ENCODE measurements around the gene TMEM47. TPM values are rescaled to one million over a fixed set of nuclear protein-coding genes. Genes with fewer than 3 reads are reported as not detected.

The TMEM47 gene
- total RNA-seq = 32.6 and 209 TPM in 2 replicates

DNA sequence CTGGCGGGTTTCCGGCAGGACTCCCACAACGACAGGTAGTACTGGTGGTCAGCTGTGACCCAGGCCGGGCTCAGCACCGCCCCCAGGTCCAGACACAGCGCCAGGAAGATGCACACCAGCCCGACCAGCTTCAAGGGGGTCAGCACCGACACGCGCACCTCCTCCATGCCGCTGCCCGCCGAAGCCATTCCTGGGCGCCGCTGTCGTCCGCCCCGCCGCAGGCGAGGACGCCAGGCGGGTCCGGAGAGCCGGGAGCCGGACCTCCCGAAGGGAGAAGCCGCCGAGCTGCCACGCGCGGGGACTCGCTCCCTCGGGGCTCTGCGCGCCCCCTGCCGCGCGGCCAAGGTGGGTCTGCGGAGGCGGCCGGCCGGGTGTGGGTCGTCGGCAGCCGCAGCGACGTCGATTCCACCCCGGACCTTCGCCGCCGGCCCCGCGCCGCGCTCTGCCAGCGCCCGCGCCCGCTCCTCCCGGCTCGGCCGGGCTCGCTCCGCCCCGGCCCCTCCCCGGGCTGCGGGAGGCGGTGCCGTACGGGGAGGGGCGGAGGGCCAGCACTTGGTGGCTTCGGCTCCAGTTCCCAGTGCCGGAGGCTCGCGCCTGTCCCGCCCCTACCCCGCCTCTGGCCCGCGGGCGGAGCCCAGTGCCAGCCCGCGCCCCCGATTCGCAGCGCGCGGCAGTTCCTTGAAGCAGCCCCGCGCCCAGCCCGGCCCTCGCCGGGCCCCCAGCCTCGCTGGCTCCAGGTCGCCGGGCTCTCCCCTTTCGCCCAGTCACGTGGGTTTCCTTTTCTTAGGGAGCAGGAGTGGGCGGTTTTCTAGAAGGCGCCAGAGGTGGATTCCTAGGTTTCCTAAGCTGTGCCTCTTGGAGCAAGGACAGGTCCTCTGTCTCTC lies at the start of gene TMEM47:
Gene TMEM47 (minus strand): TSS at position 444 of the 884 bp plus-strand sequence. CDS start 256 bp downstream, at position 188.
- DNase-seq (ENCODE audit: low read depth) = peak; percentile 55

- no peak for DNase-seq (ENCODE audit: low read depth)
Observed at GRCh38 chrX:34687095-34687494, 30.0 kb upstream of the TMEM47 start.

DNA sequence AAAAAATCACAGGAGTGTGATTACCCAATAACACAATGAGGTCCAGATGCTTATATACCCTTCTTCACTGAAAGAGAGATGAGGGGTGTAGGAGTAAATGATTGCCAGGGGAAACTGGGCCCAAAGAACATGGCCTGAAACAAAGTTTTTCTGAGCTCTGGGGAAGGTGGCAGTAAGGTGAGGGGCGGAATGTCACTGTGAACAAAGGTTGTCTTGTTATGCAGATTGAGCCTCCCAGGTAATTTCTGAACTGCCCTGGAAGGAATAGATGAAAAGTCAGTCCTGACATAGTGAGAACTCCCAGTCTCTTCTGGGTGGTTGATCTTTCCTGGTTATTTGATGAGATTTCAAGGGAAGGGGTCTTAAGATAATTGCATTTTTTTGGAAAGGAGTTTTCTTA lies 2.5 kb upstream of the TMEM47 start:
- no peak for DNase-seq (ENCODE audit: low read depth)

GRCh38 chrX:34658326-34658725 lies 1.2 kb upstream of the TMEM47 start:
- DNase-seq (ENCODE audit: low read depth) = no peak

DNA sequence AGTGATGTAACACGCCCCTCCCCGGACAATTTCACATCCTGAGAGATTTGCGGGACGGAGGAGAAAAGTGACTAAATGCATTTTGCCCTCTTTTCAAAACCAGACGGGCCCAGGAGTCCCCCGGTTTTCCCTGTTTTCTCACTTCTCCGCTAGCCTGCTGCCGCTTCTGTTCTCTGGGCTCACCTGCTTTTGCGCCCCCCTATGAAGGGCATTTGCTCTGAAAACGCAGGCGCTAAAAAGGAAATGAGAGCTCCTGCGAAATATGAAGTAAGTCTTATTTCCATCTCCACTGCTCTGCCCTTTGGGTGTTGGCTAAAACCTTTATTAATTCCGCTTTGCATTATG lies 613 bp upstream of the TMEM47 start:
- DNase-seq (ENCODE audit: low read depth) = no peak

DNA sequence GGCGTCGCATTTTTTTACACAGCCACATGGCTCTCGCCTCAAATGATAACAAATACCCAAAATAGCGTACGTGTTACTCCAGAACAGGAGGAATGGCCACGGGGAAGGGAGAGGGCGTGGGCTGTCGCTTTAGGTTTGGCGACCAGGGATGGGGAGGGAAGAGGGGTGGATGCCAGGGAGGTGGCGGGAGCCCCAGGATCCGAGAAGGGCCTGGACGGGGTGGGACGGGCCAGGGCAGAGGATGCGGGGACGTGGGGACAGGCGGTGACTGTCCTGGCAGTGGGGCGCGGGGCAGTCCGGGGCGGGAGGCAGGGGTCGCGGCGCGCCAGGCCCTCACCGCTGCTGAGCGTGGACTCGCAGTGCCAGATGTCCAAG lies 631 bp downstream of the TMEM47 start:
- DNase-seq (ENCODE audit: low read depth) = no peak

DNA sequence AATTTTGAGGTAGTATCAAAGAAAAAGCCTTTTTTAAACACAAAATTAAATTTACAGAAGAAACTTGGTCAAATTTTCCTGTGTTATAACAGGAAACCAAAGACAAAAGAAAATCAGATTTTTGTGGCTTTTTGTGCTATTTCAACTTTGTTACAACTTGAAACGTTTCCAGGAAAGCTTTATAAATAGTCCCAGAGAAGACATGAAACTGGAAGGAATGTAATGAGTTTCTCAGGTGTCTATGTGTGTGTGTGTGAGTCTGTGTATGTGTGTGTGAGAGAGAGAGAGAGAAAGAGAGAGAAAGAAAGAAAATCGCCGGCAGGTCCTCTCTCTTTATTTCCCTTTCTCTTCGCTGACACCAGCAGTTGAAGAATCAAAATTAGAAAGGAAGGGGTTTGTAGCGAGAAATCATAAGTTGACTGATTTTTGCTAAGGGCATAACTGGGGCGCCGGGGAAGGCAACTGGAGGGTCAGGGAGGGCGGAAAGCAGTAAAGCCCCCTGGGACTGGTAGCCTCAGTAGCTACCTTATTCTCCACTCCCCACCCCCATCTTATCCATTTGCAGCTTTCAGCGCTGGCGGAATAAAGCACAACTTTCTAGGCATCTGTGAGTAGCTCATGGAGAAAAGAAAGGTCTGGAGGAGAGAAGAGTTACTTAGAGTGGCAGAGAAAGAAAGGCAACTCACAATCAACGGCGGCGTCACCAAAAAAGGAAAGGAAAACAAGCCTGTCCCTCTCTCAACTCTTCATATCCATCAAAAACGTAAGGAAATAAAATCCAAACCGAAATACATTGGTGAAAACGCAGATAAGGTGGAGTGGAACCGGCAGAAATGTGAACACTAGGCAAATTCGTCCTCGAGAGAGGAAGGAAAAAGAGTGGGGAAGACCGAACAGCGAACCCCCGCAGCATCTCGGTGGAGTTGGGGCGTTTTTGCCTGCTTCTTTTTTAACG lies 1.3 kb downstream of the TMEM47 start:
- peak; percentile 16 for DNase-seq (ENCODE audit: low read depth)

DNA sequence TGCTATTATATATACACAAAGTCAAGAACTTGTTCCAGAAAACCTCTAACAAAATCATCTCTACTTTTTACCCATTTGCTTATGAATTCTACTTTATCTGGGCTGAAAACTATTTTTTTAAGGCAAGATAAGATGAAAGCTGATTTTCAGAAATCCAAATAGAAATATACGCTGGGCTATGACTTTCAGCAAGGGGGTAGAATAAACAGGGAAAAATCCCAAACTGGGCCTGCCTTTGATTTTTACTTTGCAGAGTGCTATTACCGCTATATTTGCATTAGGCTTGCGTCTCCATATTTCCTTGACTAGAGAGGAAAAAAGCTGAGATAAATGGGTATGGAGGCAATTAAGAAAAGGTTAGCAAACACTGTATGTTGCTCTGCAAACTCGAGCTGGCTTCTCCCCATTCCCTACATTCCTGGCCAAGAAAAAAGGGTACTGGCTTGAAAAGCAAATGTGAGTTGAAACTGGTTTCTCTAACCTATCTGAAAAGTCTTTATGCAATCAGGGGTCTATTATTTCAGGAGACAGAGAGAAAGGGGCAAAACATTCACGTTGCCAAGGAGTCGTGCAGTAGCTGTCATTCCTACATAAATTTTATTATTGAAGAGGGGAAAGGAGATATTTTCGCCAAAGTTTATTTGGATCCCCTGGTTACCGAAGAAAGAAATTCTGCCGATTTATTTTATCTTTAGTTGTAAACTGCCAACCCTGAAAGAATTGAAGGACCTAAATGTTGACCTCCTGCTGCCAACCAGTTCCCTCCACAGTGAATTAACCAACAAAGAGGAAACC lies 2.2 kb downstream of the TMEM47 start:
- no peak for DNase-seq (ENCODE audit: low read depth)

DNA sequence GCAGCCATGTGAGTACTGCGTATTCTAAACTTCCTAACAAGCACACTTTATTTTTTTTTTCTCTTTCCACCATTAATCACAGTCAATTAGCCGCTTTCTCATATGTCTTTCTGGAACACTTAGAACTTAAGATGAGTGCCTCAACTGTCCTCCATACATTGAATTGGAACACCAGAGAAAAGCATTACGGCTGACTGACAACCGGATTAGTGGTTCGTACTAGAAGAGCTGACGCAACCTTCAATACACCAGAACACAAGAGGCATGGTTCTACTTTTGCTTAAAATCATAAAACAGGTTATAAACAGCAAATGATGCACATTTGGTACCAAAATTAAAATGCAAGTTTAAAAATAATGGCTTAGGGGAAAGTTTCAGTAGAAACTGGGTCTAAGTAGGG lies 3.3 kb downstream of the TMEM47 start:
- DNase-seq (ENCODE audit: low read depth) = no peak

DNA sequence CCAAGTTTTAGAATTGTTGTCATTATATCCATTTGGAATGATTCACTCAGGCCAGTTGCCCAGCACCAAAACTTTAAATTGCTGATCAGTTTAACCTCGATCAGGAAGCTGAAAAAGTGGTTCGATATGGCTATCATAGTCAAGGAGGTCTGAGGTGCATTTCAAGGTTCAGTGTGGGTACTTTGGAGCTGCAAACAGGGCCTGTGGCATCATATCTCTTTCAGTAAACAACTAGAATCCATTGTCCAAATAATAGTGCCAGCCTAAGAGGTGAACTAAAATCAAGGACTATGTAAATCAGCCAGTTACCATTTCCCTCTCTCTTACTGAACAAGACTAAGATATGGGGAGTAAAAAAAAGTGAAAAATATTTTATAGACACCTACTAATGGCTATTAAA lies 14.2 kb downstream of the TMEM47 start:
- no peak for DNase-seq (ENCODE audit: low read depth)

- DNase-seq (ENCODE audit: low read depth) = peak; percentile 59
Observed at GRCh38 chrX:34638116-34638515, 19.0 kb downstream of the TMEM47 start.

GRCh38 chrX:34634349-34634748 lies 22.7 kb downstream of the TMEM47 start:
- no peak for DNase-seq (ENCODE audit: low read depth)

- DNase-seq (ENCODE audit: low read depth) = no peak
Observed at GRCh38 chrX:34632384-34632783, 24.7 kb downstream of the TMEM47 start.

DNA sequence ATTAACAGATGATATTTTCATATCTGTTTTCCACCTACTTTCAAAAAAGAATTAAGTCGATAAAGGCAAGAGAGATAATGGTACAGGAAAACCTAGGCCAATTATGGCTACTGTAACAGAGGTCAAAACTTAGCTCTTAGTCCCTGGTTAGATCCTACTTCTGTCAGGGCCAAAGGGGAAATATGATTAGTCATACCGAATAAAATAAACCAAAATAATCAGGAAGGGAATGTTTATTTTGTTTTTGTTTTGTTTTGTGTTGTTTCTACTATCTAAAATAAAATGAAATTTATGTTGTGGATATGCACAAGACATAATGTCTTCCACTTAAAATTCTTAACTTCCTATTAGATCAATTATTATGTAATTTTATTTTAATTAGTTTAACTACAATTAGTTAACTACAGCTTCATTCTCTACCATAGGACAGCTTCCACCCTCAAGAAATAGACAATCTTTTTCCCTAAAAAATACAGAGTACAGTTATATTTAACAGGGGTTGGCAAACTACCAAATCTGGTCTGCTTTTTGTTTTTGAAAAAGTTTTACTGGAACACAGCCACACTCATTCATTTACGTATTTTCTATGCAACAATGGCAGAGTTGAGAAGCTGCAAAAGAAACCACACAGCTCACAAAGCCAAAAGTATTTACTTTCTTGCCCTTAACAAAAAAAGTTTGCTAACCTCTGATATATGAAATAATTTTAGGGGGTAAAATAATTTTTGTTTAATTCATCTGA lies 25.4 kb downstream of the TMEM47 start:
- DNase-seq (ENCODE audit: low read depth) = no peak

GRCh38 chrX:34629572-34629971 lies 27.5 kb downstream of the TMEM47 start:
- DNase-seq (ENCODE audit: low read depth) = peak; percentile 93

- no peak for DNase-seq (ENCODE audit: low read depth)
Observed at GRCh38 chrX:34624416-34624815, 32.7 kb downstream of the TMEM47 start.

- DNase-seq (ENCODE audit: low read depth) = no peak
Observed at GRCh38 chrX:34619920-34620319, 37.2 kb downstream of the TMEM47 start.

DNA sequence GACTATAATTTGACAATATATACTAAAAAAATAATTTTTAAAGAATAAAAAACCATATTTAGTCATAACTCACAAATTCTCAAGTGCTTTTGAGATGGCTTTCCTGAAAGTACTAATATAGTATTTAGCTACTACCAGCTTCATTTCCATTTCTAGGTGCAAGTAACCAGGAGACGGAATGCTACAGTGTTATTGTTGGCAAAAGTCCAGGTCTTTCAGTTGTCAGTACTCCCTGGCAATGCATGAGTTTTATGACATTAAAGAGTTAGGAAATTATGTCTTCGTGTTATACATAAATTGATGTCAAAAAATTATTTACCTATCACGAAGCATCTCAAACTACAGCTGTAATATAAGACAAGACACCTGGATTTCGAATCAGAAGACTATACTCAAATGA lies 45.0 kb downstream of the TMEM47 start:
- peak; percentile 59 for DNase-seq (ENCODE audit: low read depth)

DNA sequence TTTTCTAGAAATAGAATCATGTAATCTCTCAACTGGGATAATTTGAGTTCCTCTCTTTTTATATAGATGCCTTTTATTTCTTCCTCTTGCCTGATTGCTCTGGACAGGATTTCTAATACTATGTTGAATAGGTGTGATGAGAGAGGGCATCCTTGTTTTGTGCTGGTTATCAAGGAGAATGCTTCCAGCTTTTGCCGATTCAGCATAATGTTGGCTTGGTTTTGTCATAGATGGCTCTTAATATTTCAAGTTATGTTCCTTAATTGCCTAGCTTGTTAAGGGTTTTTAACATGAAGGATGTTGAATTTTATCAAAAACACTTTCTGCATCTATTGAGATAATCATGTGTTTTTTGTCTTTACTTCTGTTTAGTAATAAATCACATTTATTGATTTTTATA lies 58.7 kb downstream of the TMEM47 start:
- DNase-seq (ENCODE audit: low read depth) = no peak

DNA sequence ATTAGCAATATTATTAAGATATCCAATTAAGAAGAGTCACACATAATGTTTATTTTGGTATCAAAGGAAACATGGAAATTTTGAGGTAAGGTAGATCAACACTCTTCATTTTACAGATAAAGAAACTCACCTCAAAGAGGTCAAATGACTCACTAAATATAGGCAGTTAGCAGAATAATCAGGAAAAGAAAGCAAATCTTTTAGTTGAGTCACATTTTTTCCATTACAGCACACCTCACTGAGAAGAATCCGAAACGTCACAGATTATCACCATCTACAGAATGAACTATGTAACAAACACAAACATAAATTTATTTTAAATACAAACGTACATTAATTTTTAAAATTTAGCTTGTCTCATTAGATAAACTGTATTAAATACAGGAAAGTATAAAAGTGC lies 70.1 kb downstream of the TMEM47 start:
- DNase-seq (ENCODE audit: low read depth) = no peak

DNA sequence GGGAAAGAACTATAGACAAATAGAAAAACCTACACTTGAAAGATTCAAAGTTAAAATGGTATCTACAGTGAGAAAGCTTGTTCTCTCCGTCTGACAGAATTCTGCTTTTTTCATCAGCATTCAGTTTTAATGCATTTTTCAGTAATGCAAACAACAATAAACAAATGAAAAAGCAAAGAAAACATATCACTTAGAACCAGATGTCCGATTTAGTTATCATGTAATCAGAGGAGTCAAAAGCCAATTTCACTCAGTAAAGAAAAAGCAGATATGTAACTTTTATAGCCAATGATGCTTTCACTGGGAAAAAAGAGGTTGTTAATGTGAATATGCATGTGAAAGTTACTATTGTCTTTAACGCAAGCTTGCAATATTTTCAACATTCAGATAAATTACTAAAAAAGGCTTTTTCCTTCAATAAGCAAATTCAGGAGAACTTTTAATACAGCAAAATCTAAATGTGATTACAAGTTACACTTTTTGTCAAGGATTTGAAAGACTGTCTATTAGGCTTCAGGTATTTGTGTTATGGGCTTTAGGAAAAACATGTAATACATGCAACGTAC lies 70.7 kb downstream of the TMEM47 start:
- DNase-seq (ENCODE audit: low read depth) = no peak
